HepG2 (cell line): ENCODE results near the gene ARMH3. TPM values are rescaled to one million over a fixed set of nuclear protein-coding genes. Genes with fewer than 3 reads are reported as not detected.

ENCODE experiments used
- ATAC-seq: fragments of 200-7000 bp; cut with Tn5 transposase; 3 replicates; pipeline ENCODE4 v1.9.1; 2020; ENCODE audit warnings: mild to moderate bottlenecking, moderate library complexity
- BruUV-seq: library from RNA; stranded (reverse); fragments of 400-500 nt; replicated peaks from 2 replicates; lab custom pipeline; 2021; lab: Mats Ljungman, UMichigan
- CTCF ChIA-PET: fragments of 300-600 bp; formaldehyde crosslinking; extraction: SDS; loops from one replicate; lab custom pipeline; 2021; ENCODE audit warnings: low total read pairs, inconsistent platforms, low intra/inter-chr PET ratio; lab: Yijun Ruan, JAX
- POLR2A ChIA-PET: fragments of 350-600 bp; sonication (Branson Sonifier 250); formaldehyde crosslinking; loops from one replicate; lab custom pipeline; 2020; ENCODE audit warnings: antibody characterized with exemption, inconsistent platforms; lab: Yijun Ruan, JAX
- DNase-seq: peaks from one replicate; pipeline ENCODE4 v3.0.0-alpha.2; 2015; ENCODE audit warnings: low spot score
- FAIRE-seq: peaks from 3 replicates; lab custom pipeline; 2011; peaks lifted over from hg19 to GRCh38; lab: Jason Lieb, UNC
- H2AFZ ChIP-seq: one replicate; pipeline ENCODE4 v1.6.1; 2011; ENCODE audit warnings: low read length, inconsistent platforms
- H3K27ac ChIP-seq: fragments of 300-600 bp; 3 replicates; pipeline ENCODE4 v1.8.0; 2011; ENCODE audit warnings: mixed run types, mild to moderate bottlenecking, mixed read lengths, low read length, inconsistent platforms; ENCODE audit not compliant: insufficient read depth; ENCODE audit errors: extremely low read length
- H3K27me3 ChIP-seq, 2 experiments: fragments of 200-600 bp in 1 of 2; 2 replicates in 1 of 2; 3 replicates in 1 of 2; pipeline versions ENCODE4 v1.6.0 to v1.8.0; 2011; ENCODE audit warnings: low read length in 2 of 2, mild to moderate bottlenecking in 2 of 2, moderate library complexity in 2 of 2, inconsistent platforms in 1 of 2; ENCODE audit not compliant: insufficient read depth in 2 of 2, control insufficient read depth in 1 of 2
- H3K36me3 ChIP-seq, 2 experiments: fragments of 200-600 bp in 1 of 2; replicated peaks in 1 of 2; 2 replicates in 1 of 2; 3 replicates in 1 of 2; pipeline versions ENCODE4 v1.5.1 to v1.8.0; 2011; ENCODE audit warnings: low read length in 2 of 2, inconsistent platforms in 1 of 2; ENCODE audit not compliant: insufficient read depth in 2 of 2, control insufficient read depth in 1 of 2
- H3K4me1 ChIP-seq: 2 replicates; pipeline ENCODE4 v1.5.1; 2012; ENCODE audit warnings: low read length, inconsistent platforms; ENCODE audit not compliant: insufficient read depth
- H3K4me2 ChIP-seq: 2 replicates; pipeline ENCODE4 v1.6.0; 2011; ENCODE audit warnings: low read depth, low read length, inconsistent platforms
- H3K4me3 ChIP-seq, 3 experiments: fragments of 200-600 bp in 1 of 3; sonication (generic), shearing (Covaris generic) in 1 of 3; replicated peaks in 1 of 3; 2 replicates each; pipeline ENCODE4 v1.5.1; 2011 to 2016; ENCODE audit warnings: low read length in 3 of 3, inconsistent platforms in 2 of 3, low read depth in 2 of 3, mild to moderate bottlenecking in 2 of 3, control low read depth in 1 of 3, mixed read lengths in 1 of 3; ENCODE audit not compliant: insufficient read depth in 1 of 3
- H3K79me2 ChIP-seq: one replicate; pipeline ENCODE4 v1.6.1; 2011; ENCODE audit warnings: low read length, inconsistent platforms; ENCODE audit not compliant: insufficient read depth
- H3K9ac ChIP-seq: 2 replicates; pipeline ENCODE4 v1.6.0; 2011; ENCODE audit warnings: mild to moderate bottlenecking, low read depth, low read length, inconsistent platforms; ENCODE audit not compliant: insufficient read depth
- H3K9me3 ChIP-seq: 2 replicates; pipeline ENCODE4 v1.5.1; 2012; ENCODE audit warnings: mild to moderate bottlenecking, low read length
- H4K20me1 ChIP-seq: 2 replicates; pipeline ENCODE4 v1.6.0; 2011; ENCODE audit warnings: inconsistent platforms, mild to moderate bottlenecking, low read length, moderate library complexity; ENCODE audit not compliant: insufficient read depth
- WGBS: methylation state at CpG from one replicate; pipeline ENCODE4 v1.1.6; 2017; ENCODE audit warnings: low lambda C conversion rate; 5-methylcytosine and 5-hydroxymethylcytosine counted together
- in situ Hi-C: cut with HindIII; loops from 2 replicates; pipeline ENCODE4 v1.10.0; 2017; ENCODE audit warnings: low pct_unique_long_range_greater_than_20kb; ENCODE audit not compliant: extremely low pct_ligation_motif_present
- intact Hi-C: fragments of 100-400 bp; cut with micrococcal nuclease; formaldehyde crosslinking; loops from one replicate; pipeline ENCODE4 v1.10.0; 2022; ENCODE audit not compliant: unreplicated experiment
- polyA plus RNA-seq, 8 experiments: library from polyadenylated mRNA; depleted of rRNA in 3 of 8; stranded (reverse) in 7 of 8; unstranded in 1 of 8; fragments of >200 nt; fragmentation: Illumina TruSeq in 4 of 8; extraction: Trizol in 4 of 8; gene quantifications; 2 replicates each; pipeline versions ENCODE4 v1.2.1 to v1.2.3, GENCODE V29; 2011 to 2016; ENCODE audit warnings: low read depth in 4 of 8, missing spikeins in 1 of 8, mixed read lengths in 1 of 8; ENCODE audit not compliant: insufficient read depth in 1 of 8
- total RNA-seq, 5 experiments: library from RNA; depleted of rRNA; stranded (reverse); fragments of >200 nt; fragmentation: Illumina TruSeq; extraction: Trizol; gene quantifications; 2 replicates each; pipeline ENCODE4 v1.2.3, GENCODE V29; 2016; ENCODE audit warnings: low read depth in 1 of 5
- TF ChIP-seq, protein P1 (sequence below): sonication (generic); formaldehyde crosslinking; IDR thresholded peaks from 2 replicates; pipeline ENCODE4 v1.8.0; 2022; ENCODE audit warnings: mild to moderate bottlenecking, missing genetic modification reagents, borderline replicate concordance
- TF ChIP-seq, protein P2 (sequence below): sonication (generic); formaldehyde crosslinking; conservative IDR thresholded peaks from 2 replicates; pipeline ENCODE4 v1.4.0; 2020; ENCODE audit warnings: missing genetic modification reagents
- TF ChIP-seq, protein P3 (sequence below): sonication (generic); formaldehyde crosslinking; IDR thresholded peaks from 2 replicates; pipeline ENCODE4 v1.4.0; 2020; ENCODE audit warnings: mild to moderate bottlenecking, low read depth, missing genetic modification reagents
- TF ChIP-seq, protein P4 (sequence below): sonication (generic); formaldehyde crosslinking; IDR thresholded peaks from 2 replicates; pipeline ENCODE4 v1.5.0; 2020; ENCODE audit warnings: mild to moderate bottlenecking, missing genetic modification reagents, borderline replicate concordance
- TF ChIP-seq, protein P5 (sequence below): sonication (generic); formaldehyde crosslinking; IDR thresholded peaks from 2 replicates; pipeline ENCODE4 v1.5.1; 2020; ENCODE audit warnings: missing genetic modification reagents, mild to moderate bottlenecking, borderline replicate concordance
- TF ChIP-seq, protein P6 (sequence below), 2 experiments: IDR thresholded peaks; 2 replicates each; pipeline ENCODE4 v1.6.1; 2011 to 2012; ENCODE audit warnings: low read length in 2 of 2, borderline replicate concordance in 1 of 2, low read depth in 1 of 2, mild to moderate bottlenecking in 1 of 2, moderate library complexity in 1 of 2

Gene ARMH3
- total and polyA plus RNA-seq, 2 of the 13 experiments (the other 11 are each of a cell fraction or from before 2014, with no cell fraction given), result 8.4 to 16.9 TPM

DNA sequence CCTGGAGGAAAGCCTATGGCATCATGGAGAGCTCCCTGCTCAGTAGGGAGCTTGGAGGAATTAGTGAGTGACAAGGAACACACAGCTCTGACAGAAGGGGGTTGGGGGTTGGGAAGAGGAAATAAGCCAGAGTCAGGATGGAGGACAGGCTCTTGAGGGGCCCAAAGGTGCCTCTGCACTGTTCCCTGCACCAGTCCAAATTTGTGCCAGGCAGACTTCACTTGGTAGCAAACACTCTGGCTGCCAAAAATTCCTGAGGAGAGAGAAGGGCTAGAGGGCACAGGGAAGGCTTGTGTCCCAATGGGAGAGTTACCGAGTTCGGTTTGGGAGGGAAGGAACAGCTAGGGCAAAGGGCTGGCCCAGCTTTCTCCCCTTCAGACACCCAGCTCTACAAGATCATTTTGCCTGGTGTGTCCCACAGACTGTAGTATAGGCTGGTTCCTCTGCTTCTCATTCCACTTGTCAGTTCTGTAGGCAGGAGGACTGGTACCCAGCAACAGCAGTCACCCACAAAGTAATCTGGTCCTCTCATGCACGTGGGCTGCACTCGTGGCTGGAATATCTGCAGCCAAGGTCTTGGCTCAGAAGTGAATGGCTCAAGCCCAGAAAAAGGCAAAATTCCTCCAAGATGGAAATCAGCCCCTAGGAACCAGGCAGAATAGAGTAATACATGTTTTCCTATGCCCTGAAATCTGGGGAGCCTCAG, 204.4 kb downstream of the ARMH3 start:
- H3K9me3 ChIP-seq, result no peaks in the 10 kb centered on the region
- ATAC-seq (no peak), FAIRE-seq (no peak), DNase-seq (no peak)
- no peaks in the 10 kb centered on the region for H4K20me1 ChIP-seq
- no TSS peak for BruUV-seq
- in situ Hi-C loops (no loop called here), intact Hi-C loops (no loop called here)
- no peak overlapping the region for H3K4me2 ChIP-seq
- no peak overlapping the region for H3K27ac ChIP-seq
- no peaks in the 10 kb centered on the region for H3K27me3 ChIP-seq
- H3K79me2 ChIP-seq, result no peaks in the 10 kb centered on the region
- H3K9ac ChIP-seq, result no peak overlapping the region
- peaks cover 5 to 12% of the 10 kb centered on the region in 2 experiments; a peak in 4 of 5 replicates for H3K36me3 ChIP-seq
- POLR2A ChIA-PET, result no interaction called here
- CTCF ChIA-PET, result no interaction called here
- no peak overlapping the region for H2AFZ ChIP-seq
- no peaks in the 10 kb centered on the region for H3K4me1 ChIP-seq
- no peak overlapping the region for H3K4me3 ChIP-seq
- WGBS, result 98% methylated on average over 4 of the region's 4 CpGs
- TF ChIP-seq, protein P1, sequence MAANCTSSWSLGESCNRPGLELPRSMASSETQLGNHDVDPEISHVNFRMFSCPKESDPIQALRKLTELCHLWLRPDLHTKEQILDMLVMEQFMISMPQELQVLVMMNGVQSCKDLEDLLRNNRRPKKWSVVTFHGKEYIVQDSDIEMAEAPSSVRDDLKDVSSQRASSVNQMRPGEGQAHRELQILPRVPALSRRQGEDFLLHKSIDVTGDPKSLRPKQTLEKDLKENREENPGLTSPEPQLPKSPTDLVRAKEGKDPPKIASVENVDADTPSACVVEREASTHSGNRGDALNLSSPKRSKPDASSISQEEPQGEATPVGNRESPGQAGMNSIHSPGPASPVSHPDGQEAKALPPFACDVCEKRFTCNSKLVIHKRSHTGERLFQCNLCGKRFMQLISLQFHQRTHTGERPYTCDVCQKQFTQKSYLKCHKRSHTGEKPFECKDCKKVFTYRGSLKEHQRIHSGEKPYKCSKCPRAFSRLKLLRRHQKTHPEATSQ (CRISPR knock-in tag), result no peak
- TF ChIP-seq, protein P2, sequence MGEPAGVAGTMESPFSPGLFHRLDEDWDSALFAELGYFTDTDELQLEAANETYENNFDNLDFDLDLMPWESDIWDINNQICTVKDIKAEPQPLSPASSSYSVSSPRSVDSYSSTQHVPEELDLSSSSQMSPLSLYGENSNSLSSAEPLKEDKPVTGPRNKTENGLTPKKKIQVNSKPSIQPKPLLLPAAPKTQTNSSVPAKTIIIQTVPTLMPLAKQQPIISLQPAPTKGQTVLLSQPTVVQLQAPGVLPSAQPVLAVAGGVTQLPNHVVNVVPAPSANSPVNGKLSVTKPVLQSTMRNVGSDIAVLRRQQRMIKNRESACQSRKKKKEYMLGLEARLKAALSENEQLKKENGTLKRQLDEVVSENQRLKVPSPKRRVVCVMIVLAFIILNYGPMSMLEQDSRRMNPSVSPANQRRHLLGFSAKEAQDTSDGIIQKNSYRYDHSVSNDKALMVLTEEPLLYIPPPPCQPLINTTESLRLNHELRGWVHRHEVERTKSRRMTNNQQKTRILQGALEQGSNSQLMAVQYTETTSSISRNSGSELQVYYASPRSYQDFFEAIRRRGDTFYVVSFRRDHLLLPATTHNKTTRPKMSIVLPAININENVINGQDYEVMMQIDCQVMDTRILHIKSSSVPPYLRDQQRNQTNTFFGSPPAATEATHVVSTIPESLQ (CRISPR knock-in tag), result no peak
- TF ChIP-seq, protein P3, sequence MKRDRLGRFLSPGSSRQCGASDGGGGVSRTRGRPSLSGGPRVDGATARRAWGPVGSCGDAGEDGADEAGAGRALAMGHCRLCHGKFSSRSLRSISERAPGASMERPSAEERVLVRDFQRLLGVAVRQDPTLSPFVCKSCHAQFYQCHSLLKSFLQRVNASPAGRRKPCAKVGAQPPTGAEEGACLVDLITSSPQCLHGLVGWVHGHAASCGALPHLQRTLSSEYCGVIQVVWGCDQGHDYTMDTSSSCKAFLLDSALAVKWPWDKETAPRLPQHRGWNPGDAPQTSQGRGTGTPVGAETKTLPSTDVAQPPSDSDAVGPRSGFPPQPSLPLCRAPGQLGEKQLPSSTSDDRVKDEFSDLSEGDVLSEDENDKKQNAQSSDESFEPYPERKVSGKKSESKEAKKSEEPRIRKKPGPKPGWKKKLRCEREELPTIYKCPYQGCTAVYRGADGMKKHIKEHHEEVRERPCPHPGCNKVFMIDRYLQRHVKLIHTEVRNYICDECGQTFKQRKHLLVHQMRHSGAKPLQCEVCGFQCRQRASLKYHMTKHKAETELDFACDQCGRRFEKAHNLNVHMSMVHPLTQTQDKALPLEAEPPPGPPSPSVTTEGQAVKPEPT (CRISPR knock-in tag), result no peak
- TF ChIP-seq, protein P4, sequence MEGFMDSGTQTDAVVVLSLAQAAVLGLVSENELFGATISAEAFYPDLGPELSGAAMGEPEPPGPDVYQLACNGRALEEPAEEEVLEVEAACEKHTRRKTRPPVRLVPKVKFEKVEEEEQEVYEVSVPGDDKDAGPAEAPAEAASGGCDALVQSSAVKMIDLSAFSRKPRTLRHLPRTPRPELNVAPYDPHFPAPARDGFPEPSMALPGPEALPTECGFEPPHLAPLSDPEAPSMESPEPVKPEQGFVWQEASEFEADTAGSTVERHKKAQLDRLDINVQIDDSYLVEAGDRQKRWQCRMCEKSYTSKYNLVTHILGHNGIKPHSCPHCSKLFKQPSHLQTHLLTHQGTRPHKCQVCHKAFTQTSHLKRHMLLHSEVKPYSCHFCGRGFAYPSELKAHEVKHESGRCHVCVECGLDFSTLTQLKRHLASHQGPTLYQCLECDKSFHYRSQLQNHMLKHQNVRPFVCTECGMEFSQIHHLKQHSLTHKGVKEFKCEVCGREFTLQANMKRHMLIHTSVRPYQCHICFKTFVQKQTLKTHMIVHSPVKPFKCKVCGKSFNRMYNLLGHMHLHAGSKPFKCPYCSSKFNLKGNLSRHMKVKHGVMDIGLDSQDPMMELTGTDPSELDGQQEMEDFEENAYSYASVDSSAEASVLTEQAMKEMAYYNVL (CRISPR knock-in tag), result no peak
- TF ChIP-seq, protein P5, sequence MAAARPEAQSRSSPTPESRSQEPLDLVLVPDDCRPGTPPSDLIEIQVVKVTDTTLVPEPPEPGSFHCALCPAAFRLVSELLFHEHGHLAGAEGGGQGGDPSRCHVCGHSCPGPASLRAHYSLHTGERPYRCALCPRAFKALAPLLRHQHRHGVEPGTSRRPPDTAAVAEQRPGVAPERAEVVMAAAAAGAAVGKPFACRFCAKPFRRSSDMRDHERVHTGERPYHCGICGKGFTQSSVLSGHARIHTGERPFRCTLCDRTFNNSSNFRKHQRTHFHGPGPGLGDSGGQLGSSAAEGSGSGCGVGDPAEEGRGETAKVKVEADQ (CRISPR knock-in tag), result no peak
- TF ChIP-seq, protein P6, sequence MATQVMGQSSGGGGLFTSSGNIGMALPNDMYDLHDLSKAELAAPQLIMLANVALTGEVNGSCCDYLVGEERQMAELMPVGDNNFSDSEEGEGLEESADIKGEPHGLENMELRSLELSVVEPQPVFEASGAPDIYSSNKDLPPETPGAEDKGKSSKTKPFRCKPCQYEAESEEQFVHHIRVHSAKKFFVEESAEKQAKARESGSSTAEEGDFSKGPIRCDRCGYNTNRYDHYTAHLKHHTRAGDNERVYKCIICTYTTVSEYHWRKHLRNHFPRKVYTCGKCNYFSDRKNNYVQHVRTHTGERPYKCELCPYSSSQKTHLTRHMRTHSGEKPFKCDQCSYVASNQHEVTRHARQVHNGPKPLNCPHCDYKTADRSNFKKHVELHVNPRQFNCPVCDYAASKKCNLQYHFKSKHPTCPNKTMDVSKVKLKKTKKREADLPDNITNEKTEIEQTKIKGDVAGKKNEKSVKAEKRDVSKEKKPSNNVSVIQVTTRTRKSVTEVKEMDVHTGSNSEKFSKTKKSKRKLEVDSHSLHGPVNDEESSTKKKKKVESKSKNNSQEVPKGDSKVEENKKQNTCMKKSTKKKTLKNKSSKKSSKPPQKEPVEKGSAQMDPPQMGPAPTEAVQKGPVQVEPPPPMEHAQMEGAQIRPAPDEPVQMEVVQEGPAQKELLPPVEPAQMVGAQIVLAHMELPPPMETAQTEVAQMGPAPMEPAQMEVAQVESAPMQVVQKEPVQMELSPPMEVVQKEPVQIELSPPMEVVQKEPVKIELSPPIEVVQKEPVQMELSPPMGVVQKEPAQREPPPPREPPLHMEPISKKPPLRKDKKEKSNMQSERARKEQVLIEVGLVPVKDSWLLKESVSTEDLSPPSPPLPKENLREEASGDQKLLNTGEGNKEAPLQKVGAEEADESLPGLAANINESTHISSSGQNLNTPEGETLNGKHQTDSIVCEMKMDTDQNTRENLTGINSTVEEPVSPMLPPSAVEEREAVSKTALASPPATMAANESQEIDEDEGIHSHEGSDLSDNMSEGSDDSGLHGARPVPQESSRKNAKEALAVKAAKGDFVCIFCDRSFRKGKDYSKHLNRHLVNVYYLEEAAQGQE (IDR thresholded peaks at IDR 0.05; ENCODE audit: borderline replicate concordance in 1 of 2, low read depth in 1 of 2, low read length in 2 of 2), result no peak
